Measurements from ENCODE around the gene PLEKHG2. TPM values are rescaled to one million over a fixed set of nuclear protein-coding genes. Genes with fewer than 3 reads are reported as not detected.

Gene PLEKHG2
- total and polyA plus RNA-seq, 9 of the 15 experiments (the other 6 are each of a cell fraction or from before 2014, with no cell fraction given) = 0.98 to 45.7 (median 9.8) TPM

- TF ChIP-seq ZBTB40 (IDR thresholded peaks at IDR 0.05) (peak; percentile 48; the same call in 1 of the 2 replicates), ZBTB40 (CRISPR knock-in tag; IDR thresholded peaks at IDR 0.05) (no peak), ZNF551 (CRISPR knock-in tag; IDR thresholded peaks at IDR 0.05) (no peak), THRAP3 (IDR thresholded peaks at IDR 0.05; ENCODE audit: borderline replicate concordance) (no peak; the same call in 1 of the 2 replicates), NCOA4 (IDR thresholded peaks at IDR 0.05; ENCODE audit: partially characterized antibody) (no peak), SP1 (CRISPR knock-in tag; IDR thresholded peaks at IDR 0.05) (peak; percentile 61; the same call in 1 of the 2 replicates), BMI1 (IDR thresholded peaks at IDR 0.05; ENCODE audit: low read length) (no peak), PREB (CRISPR knock-in tag; IDR thresholded peaks at IDR 0.05) (no peak), MBD2 (IDR thresholded peaks at IDR 0.05; ENCODE audit: borderline replicate concordance, low read depth) (peak; percentile 4; the same call in 1 of the 2 replicates), ZNF280A (IDR thresholded peaks at IDR 0.05; ENCODE audit: low read depth, partially characterized antibody) (no peak), SMAD2 (IDR thresholded peaks at IDR 0.05; ENCODE audit: low read depth, low read length) (no peak), ATF1 (CRISPR knock-in tag; IDR thresholded peaks at IDR 0.05) (no peak), ATF1 (tag; IDR thresholded peaks at IDR 0.05) (peak; percentile 95), SAFB (IDR thresholded peaks at IDR 0.05; ENCODE audit: borderline replicate concordance, low read depth, low read length) (no peak), ZKSCAN3 (CRISPR knock-in tag; IDR thresholded peaks at IDR 0.05) (no peak), HDAC3 (IDR thresholded peaks at IDR 0.05; ENCODE audit: borderline replicate concordance, partially characterized antibody) (no peak), ARHGAP35 (IDR thresholded peaks at IDR 0.05; ENCODE audit: partially characterized antibody) (no peak)
These were observed 18.5 kb downstream of the PLEKHG2 start (continued) for GRCh38 chr19:39430675-39431593.
